HG02885 (cell line): ENCODE results near the gene SPTSSB.

Experiments
- ATAC-seq: cut with Tn5 transposase; IDR thresholded peaks from one replicate; pipeline ENCODE4 v1.9.1; 2021; ENCODE audit warnings: mild to moderate bottlenecking; ENCODE audit not compliant: unreplicated experiment, poor library complexity

Gene SPTSSB, protein sequence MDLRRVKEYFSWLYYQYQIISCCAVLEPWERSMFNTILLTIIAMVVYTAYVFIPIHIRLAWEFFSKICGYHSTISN

DNA sequence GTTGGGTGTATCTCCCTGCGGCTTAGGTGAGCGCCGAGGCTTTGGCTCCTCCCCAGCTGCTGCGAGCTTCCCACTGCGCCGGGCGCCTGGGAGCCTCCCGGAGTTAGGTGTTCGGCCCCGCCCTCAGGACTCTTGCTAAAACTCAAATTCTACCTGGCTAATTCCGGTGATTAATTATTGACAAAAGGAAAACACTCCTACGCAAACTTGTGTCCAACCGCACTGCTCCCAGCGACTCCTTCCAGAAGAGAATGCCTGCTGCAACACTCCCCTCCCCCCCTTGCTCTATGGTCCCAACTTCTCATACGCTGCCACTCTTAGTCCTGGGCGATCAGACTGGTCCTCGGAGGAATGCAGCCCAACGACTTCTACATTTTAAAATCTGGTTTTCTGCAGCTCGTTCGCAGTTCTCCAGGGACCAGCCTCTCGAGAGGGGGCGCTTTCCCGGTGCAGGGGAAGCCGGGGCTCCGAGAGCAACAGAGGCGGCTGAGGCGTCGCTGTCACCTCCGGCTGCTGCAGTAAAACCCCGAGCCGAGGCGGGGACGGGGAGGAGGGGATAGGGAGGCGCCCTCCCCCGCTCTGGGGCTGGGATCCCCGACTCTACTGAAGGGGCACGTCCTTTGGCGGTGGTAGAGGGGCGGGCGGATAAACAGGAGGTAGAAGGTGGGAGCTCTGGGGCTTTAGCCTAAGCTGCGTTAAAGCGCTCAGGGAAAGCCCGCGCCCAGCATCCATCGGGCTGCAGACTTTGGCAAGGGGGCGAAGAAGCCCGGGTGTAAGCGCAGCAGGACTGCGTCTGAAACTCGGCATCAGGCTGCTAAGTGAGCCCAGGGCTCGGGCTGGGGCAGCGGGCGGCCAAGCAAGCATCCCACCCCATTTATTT, at the start of gene SPTSSB:
TSS of gene SPTSSB (minus strand) at position 77 of the 880 bp plus-strand sequence. CDS start 25,194 bp downstream, outside the sequence.
- peak; percentile 62 for ATAC-seq

DNA sequence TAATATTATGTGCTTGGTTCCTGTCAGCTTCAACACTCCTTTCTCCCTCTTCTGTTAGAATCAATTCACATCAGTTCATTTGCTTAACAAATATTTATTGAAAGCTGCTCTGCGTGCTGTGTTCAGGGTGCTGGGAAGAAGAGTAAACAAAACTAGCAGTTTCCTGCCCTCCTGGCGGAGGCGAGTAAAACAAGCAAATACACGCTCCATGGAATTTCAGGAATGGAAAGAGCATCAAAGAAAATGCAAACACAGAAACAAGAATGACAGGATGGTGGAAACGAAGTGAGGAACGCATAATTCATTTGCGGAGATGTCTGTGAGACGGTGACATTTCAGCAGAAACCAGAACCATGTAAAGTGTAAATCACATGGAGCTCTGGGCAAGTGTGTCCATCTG, 49.4 kb upstream of the SPTSSB start:
- no peak for ATAC-seq

DNA sequence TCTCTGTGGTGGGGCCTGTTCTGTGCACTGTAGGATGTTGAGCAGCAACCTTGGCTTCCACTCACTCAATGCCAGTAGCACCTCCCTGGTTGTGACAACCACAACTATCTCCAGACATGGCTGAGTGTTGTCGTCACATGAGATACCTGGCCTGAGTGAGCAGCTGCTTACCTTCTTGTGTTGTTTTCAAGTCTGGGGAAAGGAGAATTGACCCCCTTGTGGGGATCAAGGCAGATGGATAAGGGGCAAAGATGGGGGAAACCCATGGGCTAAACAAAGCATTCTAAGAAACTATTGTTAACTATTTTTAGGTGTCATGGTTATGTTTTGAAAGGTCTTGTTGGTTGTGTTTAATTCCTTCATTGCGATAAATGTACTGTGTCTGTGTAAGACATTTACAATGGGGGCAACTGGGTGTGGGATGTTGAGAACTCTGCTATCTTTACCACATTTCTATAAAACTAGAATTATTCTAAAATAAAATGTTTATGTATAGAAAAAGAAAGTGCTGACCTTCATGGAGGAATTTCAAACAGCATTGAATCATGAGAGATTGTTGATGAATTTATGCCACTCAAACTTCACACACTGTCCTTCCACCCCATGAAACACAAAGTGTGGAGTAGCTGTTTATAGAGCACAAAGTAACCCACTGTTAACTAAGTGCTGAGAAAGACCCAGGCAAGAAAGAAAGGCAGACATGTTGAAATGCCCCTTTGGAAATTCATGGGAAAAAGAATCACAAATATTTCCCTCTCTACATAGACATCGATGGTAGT, 48.4 kb upstream of the SPTSSB start:
- no peak for ATAC-seq

DNA sequence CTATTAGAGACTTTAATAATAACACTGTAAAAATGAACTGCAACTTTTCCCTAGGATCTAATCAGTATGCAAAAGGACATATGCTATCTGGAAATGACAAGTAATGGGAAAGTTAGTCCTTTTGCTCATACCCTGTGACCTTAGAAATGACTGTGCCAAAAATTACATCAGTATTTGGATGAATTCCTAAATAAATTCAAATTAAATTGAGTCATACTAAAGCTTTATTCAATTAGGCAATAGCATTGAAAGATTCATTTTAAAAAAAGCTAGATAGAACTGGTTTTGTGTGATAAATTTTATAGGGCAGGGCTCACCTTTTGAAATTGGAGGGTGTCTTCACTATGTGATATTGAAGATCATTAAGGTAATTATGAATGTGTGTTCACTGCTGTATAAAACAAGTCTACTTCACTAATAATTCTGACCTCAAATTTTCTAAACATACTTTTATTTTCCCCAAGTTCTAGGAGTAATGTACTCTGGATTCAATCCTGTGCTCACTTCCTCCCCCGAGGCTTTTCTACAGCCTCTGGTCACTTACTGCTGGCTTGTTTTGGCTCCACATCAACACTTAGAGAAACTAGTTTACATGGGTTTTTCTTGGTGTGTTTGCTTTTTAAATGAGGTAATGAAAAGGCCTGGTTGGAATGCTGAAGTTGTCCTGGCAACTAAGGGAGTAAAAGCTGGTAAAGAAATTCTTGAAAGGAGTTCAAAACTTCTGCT, 44.4 kb upstream of the SPTSSB start:
- ATAC-seq: no peak

DNA sequence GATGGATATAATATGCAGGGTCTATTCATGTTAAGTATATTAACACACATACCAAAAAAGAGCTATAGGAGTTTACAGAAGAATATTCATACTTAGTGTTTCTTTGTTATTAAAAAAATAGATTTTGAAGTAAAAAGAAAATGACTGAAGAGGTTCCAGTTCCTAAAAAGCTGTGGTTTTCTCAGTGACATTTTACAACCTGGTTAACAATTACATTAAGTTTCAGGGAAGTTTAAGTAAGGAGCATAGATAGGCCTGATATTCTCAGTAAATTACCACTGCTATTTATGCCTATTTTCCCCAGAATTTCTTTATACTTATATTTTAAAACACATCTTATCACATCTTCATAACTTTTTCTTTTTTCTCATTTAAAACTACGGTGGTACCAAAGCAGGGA, 43.6 kb upstream of the SPTSSB start:
- ATAC-seq: no peak

DNA sequence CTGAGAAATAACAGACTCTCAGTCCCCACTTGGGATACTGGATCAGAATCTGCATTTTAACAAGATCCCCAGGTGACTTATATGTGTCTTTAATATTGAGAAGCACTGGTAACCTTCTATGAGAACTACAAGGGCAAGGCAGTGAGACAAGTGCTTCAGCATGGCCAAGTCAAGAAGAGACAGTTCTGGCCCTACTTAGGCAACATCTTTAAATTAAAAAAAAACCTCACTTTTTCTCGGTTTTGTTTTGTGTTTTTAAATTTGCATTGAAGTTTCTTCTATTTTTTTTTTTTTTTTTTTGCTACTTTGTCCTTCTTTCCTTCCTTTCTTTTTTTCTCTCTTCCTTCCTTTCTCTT, 42.5 kb upstream of the SPTSSB start:
- ATAC-seq: peak; percentile 71

DNA sequence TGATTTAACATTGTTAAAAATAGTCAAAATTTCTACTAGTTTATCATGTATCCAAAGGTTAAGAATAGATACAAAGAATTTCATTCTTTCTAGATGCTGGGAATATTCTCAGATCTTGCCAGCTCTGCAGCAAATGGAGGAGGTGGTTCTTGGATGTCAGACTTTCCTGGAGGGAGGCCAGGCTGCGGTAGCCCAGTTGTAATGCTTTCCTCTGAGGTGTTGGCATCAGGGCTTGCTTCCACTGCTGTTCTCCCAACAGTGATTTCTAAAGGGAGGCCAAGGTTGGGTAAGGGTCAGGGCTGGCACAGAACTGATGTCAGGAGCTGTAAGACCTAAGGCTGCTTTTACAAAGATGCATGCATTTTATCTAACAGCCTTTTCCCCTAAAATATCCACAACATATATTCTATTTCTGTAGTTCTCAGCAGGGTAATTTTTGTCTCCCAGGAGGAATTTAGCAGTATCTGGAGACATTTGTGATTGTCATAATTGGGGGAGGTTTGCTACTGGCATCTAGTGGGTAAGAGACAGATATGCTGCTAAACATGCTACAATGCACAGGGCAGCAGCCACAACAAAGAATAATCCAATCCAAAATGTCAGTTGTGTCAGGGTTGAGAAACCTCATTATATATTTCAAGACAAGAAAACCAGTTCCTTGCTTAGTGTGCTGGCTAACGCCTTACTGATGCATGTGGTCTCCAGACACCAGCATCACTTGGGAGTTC, 42.0 kb upstream of the SPTSSB start:
- peak; percentile 39 for ATAC-seq

DNA sequence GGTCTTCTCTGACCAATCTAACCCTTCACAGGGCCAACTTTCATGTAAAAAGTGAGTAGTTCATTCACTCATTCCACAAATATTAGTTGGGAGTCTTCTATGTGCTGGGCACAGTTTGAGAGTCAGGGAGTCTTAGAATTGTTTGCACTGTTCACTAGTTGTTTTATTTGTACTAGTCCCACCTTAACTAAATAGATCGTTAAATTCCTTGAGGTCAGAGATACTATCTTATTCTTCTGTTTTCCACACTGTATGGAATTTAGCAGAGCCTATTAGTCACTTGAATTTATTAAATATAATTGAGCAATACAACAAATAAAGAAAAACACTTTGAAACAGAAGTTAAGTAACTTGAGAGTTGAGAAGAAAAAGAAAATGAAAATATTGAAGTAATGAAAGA, 40.8 kb upstream of the SPTSSB start:
- ATAC-seq: no peak

DNA sequence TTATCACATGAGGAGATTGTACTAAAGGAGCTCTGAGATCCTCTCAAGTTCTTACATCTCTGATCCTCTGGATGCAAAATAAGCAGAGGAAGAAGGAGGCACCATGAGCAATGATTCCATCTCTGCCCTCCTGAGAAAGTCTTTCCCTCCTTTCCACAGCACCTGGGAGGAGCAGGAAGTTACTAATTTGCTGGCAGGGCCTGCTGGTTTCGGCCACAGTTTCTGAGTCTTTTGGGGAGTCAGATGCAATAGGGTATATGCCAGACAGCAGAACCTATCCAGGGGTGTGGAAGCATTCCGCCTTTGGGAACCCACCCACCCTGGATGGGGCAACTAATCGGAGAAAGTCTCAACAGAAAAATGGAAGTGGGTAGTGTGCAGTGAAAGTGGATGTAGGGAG, 38.5 kb upstream of the SPTSSB start:
- ATAC-seq: no peak

DNA sequence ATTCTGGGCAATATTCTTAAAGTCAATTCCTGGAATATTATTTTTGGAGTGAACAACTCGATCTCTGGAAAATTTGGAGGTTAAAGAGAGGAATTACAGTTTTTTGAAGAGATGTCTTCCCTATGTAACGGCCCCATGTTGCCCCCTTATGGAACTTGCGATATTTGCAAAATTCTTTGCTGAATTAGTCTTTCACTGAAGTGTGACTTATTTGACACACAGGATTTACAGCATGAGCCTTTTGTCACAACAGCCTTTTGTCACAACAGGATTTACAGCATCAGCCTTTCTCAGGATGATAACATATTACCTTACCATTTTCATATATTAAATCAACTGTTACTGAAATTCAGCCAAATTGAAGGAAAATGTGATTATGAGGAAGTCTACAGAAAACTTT, 37.8 kb upstream of the SPTSSB start:
- no peak for ATAC-seq

DNA sequence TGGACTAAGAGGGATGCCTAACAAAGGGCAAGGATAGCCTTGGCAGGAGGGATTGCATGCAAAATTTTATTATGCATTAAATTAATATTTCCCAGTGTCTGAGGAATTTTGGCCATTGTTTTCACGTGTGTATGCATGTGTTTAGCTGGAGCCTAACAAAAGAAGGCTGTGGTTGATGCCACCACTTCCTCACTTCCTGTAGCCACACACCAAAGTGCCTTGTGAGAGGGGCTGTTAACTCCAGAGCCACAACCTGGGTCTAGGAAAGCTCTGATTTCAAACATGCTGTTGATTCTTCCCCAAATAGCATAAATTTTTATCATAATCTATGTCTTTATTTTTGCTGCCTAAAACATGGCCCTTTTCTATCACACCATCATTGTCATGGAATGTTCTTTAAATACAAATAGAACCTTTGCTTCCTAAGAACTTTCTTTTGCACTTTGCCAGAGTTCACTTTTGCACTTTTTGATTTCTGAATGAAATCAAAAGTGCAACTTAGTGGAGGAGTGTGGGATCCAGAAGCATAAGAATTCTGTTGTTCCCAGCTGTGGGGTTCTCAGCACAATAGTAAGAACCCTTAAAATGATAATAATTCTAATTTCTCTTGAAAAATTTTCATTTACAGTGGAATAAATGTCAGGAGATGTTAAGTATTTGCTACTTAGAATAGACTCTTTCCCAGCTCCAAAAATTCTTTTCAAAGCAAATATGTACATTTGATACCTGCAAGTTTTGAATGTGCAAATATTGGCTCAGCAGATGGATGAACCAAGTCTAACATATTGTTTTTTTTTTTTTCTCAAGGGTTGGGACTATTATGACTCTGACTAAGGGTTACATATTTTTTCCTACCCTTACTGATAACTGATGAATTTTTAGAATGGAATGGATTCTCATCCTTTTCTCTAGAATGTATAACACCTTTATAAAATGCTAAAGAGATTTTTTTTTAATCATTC, 35.6 kb upstream of the SPTSSB start:
- ATAC-seq: no peak

DNA sequence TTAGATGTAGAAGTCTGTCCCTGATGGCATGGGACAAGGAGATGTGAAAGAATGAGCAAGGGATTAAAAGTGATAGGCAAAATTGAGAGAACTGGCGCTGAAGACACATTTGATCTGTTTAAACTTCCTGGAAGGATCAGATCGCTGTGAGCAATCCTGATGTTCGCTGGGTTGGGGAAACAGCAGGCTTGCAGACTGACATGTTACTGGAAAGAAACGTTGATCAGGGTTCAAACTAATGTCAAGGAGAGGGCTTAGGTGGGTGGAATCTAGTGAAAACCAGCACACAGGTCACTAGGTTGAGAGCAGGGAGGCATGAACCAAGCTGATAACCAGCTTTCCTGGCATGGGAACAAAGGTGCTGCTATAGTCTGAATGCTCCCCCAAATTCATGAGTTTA, 34.5 kb upstream of the SPTSSB start:
- no peak for ATAC-seq

DNA sequence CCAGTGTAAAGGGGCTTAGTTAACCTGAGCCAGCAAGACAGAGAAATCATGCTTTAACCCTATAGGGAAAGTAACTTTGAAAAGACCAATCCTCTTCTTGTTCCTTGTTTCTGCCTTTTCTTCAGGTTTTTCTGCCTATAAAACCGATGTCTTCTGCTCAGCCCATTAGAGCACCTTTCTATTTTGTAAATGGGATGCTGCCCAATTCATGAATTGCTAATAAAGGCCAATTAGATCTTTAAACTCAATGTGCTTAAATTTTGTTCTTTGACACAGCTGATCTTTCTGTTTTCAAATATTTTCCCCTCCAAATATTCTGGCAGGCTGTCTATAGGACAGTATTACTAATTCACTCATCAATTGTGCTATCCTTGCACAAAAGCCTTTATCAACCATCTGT, 33.8 kb upstream of the SPTSSB start:
- ATAC-seq: no peak

DNA sequence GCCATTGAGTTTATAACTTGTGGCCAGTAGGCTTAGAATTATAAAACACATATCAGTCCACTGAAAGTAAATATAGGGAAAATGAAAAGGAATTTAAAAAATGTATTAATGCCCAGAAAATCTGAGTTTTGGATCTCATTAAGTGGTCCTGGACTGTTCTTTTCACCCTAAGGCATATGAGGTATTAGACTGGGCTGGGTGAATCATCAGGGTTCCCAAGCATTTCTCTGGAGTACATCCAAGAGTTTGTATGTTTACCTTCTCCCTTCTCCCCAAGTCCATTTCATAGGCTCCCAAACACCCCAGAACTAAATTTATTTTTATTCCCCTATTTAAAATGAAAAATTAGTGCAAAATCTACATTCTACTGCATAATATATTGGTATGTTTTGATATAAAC, 31.9 kb upstream of the SPTSSB start:
- ATAC-seq: no peak

DNA sequence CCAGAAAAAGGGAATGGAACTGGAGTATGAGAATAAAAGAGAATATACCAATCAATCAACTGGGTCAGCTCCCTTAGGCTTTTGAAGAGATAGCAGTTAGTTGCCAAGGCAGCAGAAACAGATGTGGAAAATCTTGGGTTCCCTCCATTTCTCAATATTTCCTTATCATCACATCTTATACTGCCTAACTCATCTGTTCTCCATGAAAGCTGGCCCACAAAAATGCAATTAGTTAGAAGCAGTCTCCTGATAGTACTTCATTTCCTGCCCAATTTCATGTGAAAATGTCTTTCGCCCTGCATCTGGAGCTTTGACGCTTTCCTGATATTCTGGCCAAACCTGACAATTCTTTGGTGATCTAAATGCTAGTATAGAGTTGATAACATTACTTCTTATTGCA, 30.1 kb upstream of the SPTSSB start:
- no peak for ATAC-seq

DNA sequence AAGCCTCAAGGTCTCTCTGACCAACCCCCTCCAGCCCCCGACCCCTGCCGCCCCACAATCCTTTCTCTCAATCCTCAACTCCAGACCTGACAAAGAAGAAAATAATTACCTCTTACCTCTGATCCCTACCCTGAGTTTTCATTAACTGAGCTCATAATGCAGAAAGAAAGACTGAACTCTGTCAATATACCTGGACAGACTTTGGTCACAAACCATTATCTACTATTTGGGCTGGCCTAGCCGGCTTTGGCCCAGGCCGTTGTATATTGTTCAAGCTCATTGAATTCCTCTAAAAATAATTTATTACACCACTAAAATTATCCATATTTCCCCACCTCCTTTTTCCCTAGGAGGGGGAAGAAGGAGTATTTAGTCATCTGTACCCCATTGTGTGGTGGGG, 29.3 kb upstream of the SPTSSB start:
- no peak for ATAC-seq

DNA sequence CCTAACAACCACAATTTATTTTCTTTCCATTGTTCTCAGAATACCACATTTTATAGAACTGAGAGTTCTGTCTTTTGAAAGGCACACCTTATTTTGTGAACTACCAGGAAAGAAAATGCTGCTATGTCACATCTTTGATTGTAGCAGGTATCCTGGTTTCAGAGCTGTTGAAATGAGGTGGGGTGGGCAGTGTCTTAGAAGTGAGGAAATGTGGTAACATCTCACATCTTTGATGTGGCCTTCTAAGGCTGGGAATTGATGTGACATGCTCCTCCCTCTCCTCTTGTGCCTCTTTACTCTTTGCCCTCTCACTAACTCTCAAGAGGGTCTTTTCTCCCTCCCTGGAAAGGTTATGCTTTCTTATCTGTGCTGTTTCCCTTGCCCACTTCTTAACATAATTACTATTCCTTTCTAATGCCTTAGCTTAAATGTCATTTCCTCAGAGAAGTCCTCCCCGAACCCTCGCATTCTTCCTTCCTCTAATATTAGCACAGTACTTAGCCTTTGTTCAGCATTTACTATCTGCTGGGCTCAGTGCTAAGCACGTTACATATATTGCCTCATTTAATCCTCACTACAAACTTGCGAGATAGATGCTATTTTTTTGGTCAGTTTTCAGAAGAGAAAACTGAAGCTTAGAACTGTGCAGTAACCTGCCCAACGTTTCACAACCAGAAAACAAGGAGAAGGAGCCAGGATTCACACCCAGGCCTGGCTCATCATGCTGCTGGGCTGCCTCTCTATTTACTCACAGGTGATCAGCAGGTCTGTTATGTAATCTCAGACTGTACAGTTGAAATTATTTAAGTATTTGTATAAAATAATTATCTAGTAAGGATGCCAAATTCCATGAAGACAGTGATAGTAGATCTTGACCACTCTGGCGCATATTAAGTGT, 24.0 kb upstream of the SPTSSB start:
- ATAC-seq: no peak

DNA sequence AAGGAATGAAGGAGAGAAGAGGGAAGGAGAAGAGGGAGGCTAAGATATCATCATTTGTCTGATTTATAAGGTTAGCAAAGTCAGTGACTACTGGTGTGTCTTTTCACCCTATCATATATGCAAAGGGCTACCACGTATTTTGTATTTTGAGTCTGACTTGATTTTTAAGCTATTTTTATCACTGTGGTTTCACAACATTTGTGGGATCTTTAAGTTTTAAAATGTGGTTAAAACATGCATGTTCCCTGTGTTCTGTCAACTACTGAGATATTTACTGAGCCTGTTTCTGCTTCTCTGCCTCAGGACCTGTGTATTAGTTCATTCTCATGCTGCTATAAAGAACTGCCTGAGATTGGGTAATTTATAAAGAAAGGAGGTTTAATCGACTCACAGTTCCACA, 22.5 kb upstream of the SPTSSB start:
- ATAC-seq: peak; percentile 74
